Liver (tissue), 3 donors: ENCODE results near the gene TUT4.

Experiments used
- CTCF ChIP-seq: fragments of 150-350 bp; IDR thresholded peaks from 2 replicates; pipeline ENCODE4 v1.5.1; 2017; ENCODE audit warnings: improper control_type of control experiment, low read depth, low read length; ENCODE audit not compliant: missing input control
- EGR1 ChIP-seq, 2 donors: IDR thresholded peaks; 2 replicates each; pipeline ENCODE4 v1.6.1; 2016 to 2018; ENCODE audit warnings: antibody characterized with exemption in 2 of 2, low read depth in 2 of 2
- FOXA1 ChIP-seq: IDR thresholded peaks from 2 replicates; pipeline ENCODE4 v1.6.1; 2016; ENCODE audit warnings: antibody characterized with exemption
- GABPA ChIP-seq, 2 donors: IDR thresholded peaks in 1 of 2; conservative IDR thresholded peaks in 1 of 2; 2 replicates each; pipeline ENCODE4 v1.6.1; 2016; ENCODE audit warnings: antibody characterized with exemption in 2 of 2, mild to moderate bottlenecking in 1 of 2, moderate library complexity in 1 of 2
- HNF4G ChIP-seq: IDR thresholded peaks from 2 replicates; pipeline ENCODE4 v1.6.1; 2016; ENCODE audit warnings: antibody characterized with exemption
- MAX ChIP-seq: IDR thresholded peaks from 2 replicates; pipeline ENCODE4 v1.6.1; 2016; ENCODE audit warnings: antibody characterized with exemption
- RAD21 ChIP-seq, 2 donors: IDR thresholded peaks; 2 replicates each; pipeline ENCODE4 v1.6.1; 2016; ENCODE audit warnings: antibody characterized with exemption in 2 of 2, mild to moderate bottlenecking in 2 of 2
- SP1 ChIP-seq: IDR thresholded peaks from 2 replicates; pipeline ENCODE4 v1.6.1; 2018; ENCODE audit warnings: antibody characterized with exemption, mild to moderate bottlenecking
- TAF1 ChIP-seq: conservative IDR thresholded peaks from 2 replicates; pipeline ENCODE4 v1.6.1; 2016; ENCODE audit warnings: antibody characterized with exemption, mild to moderate bottlenecking
- YY1 ChIP-seq: IDR thresholded peaks from 2 replicates; pipeline ENCODE4 v1.6.1; 2016; ENCODE audit warnings: antibody characterized with exemption, mild to moderate bottlenecking
- ZBTB33 ChIP-seq: IDR thresholded peaks from 2 replicates; pipeline ENCODE4 v1.6.1; 2016; ENCODE audit warnings: antibody characterized with exemption
- donor health status: healthy.
- donor health status: healthy.

- no peak for TF ChIP-seq HNF4G
- no peak for TF ChIP-seq EGR1 (IDR thresholded peaks at IDR 0.05; ENCODE audit: low read depth in 2 of 2)
- no peak for TF ChIP-seq CTCF
- no peak for TF ChIP-seq YY1
- no peak for TF ChIP-seq MAX
- TF ChIP-seq RAD21 (IDR thresholded peaks at IDR 0.05), result no peak
- TF ChIP-seq GABPA (IDR thresholded peaks at IDR 0.05 in 1 of 2, conservative IDR thresholded peaks at IDR 0.05 in 1 of 2), result no peak
- no peak for TF ChIP-seq ZBTB33
- TF ChIP-seq FOXA1, result no peak
- no peak for TF ChIP-seq SP1
- no peak for TF ChIP-seq TAF1
Observed at GRCh38 chr1:52435211-52435610, 117.7 kb downstream of the TUT4 start.
